Neural crest cell (in vitro differentiated cells): ENCODE results near the gene ABCC2. TPM values are rescaled to one million over a fixed set of nuclear protein-coding genes. Genes with fewer than 3 reads are reported as not detected.
"Not testable (repeated sequence)": the region's sequence is repeated elsewhere in the genome, so short reads cannot be mapped to it uniquely, and the experiment has no call there.

ENCODE experiments used
- DNase-seq: peaks from one replicate; pipeline ENCODE4 v3.0.0; 2021; ENCODE audit warnings: low read depth, mixed read lengths, low spot score
- H3K27ac Mint-ChIP-seq: one replicate; pipeline ENCODE4 v1.8.0; 2021; ENCODE audit warnings: mild to moderate bottlenecking, mixed read lengths; ENCODE audit not compliant: unreplicated experiment
- H3K27me3 Mint-ChIP-seq: 2 replicates; pipeline ENCODE4 v1.8.0; 2021; ENCODE audit warnings: low read depth, mild to moderate bottlenecking, mixed read lengths
- H3K36me3 Mint-ChIP-seq: 2 replicates; pipeline ENCODE4 v1.8.0; 2021; ENCODE audit warnings: low read depth, mild to moderate bottlenecking, mixed read lengths
- H3K4me1 Mint-ChIP-seq: 2 replicates; pipeline ENCODE4 v1.8.0; 2021; ENCODE audit warnings: mixed read lengths
- H3K4me3 Mint-ChIP-seq: one replicate; pipeline ENCODE4 v1.8.0; 2021; ENCODE audit warnings: mild to moderate bottlenecking, mixed read lengths
- H3K9me3 Mint-ChIP-seq: 2 replicates; pipeline ENCODE4 v1.8.0; 2021; ENCODE audit warnings: mixed read lengths
- long read RNA-seq: library from polyadenylated mRNA; unstranded; transcript quantifications from one replicate; pipeline ENCODE4 v2.0.0, GENCODE V29; 2020
- total RNA-seq: library from RNA; stranded (reverse); gene quantifications from 2 replicates; pipeline ENCODE4 v1.2.1, GENCODE V29; 2021
- TF ChIP-seq, protein P1 (sequence below): fragments of 200-600 bp; sonication (generic); conservative IDR thresholded peaks from 2 replicates; pipeline ENCODE4 v1.5.0; 2021; ENCODE audit warnings: antibody characterized with exemption, mild to moderate bottlenecking

The ABCC2 gene
- 5.9 and 6.2 TPM in 2 replicates for total RNA-seq
- long read RNA-seq, partial matches to known transcripts = 3 of 5 reads
- long read RNA-seq, other reads (novel, unspliced or antisense) = 1 of 5 reads

DNA sequence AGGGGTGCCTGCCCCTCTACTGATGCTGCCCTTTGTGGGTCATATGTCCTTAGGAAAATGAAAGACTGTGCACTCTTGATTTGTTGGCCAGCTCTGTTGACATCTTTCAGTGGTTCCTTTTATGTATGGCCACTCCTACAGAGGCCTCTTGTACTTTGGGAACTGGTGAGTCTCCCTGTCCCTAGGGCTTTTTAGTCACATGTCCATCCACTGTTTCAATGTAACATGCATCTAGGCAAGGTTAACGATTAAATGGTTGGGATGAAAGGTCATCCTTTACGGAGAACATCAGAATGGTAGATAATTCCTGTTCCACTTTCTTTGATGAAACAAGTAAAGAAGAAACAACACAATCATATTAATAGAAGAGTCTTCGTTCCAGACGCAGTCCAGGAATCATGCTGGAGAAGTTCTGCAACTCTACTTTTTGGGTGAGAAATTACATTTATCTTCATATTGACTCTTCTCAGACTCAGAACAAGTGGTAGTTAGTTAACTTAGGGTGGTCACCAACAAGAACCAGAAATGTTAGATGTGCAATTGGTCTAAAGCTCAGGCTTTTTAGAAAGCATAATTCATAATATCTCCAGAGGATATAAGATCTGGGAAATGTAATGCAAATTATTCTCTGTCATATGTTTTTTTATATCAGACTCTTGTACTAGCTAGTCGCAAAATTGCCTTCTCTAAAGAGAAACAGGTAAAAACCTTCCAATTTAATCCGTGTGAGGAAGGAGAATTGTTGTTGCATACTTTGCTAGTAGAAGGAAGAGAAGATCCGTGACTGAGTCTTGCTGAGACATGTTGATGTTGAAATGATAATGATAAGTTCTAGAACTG is at the start of gene ABCC2:
TSS of gene ABCC2 (plus strand) at position 194 of the 840 bp plus-strand sequence. CDS start at position 399, 205 bp downstream.
- Mint-ChIP-seq H3K9me3 (peaks cover 3% of the 10 kb centered on the region), H3K36me3 (no peaks in the 10 kb centered on the region), H3K27ac (no peak within 1 kb of the TSS), H3K27me3 (no peaks in the 10 kb centered on the region), H3K4me3 (peak within 1 kb of the TSS; percentile 17), H3K4me1 (peaks cover 47% of the 10 kb centered on the region)
- no peak for DNase-seq
- TF ChIP-seq, protein P1, sequence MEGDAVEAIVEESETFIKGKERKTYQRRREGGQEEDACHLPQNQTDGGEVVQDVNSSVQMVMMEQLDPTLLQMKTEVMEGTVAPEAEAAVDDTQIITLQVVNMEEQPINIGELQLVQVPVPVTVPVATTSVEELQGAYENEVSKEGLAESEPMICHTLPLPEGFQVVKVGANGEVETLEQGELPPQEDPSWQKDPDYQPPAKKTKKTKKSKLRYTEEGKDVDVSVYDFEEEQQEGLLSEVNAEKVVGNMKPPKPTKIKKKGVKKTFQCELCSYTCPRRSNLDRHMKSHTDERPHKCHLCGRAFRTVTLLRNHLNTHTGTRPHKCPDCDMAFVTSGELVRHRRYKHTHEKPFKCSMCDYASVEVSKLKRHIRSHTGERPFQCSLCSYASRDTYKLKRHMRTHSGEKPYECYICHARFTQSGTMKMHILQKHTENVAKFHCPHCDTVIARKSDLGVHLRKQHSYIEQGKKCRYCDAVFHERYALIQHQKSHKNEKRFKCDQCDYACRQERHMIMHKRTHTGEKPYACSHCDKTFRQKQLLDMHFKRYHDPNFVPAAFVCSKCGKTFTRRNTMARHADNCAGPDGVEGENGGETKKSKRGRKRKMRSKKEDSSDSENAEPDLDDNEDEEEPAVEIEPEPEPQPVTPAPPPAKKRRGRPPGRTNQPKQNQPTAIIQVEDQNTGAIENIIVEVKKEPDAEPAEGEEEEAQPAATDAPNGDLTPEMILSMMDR = no peak

- Mint-ChIP-seq H3K36me3 (peaks cover 14% of the 10 kb centered on the region), H3K9me3 (no peaks in the 10 kb centered on the region), H3K4me3 (peak overlapping the region; percentile 87), H3K4me1 (peaks cover 21% of the 10 kb centered on the region), H3K27me3 (no peaks in the 10 kb centered on the region), H3K27ac (no peak overlapping the region)
- no peak for DNase-seq
- TF ChIP-seq, protein P1 = no peak
These were observed 49.1 kb upstream of the ABCC2 start for GRCh38 chr10:99733366-99733765.

GRCh38 chr10:99734111-99734510 is 48.3 kb upstream of the ABCC2 start:
- not testable (repeated sequence) for DNase-seq, H3K27me3 Mint-ChIP-seq, H3K27ac Mint-ChIP-seq, H3K9me3 Mint-ChIP-seq
- Mint-ChIP-seq H3K36me3 (peaks cover 15% of the 10 kb centered on the region), H3K4me3 (peak overlapping the region; percentile 87), H3K4me1 (peaks cover 21% of the 10 kb centered on the region)

DNA sequence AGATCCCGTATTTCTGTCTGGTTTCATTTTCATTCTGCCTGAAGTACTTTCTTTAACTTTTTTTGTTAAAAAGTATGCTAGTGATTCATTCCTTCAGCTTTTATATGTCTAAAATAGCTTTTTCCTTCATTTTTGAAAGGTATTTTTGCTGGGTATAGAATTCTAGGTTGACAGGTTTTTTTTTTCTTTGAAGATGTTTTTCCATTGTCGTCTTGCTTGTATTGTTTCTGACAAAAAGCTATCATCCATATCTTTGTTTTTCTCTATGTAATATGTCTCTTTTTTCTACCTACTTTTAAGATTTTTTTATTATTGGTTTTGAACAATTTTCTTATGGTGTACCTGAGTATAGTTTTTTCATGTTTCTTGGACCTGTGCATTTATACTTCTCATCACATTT is 42.2 kb upstream of the ABCC2 start:
- H3K4me3 Mint-ChIP-seq = no peak overlapping the region
- H3K27ac Mint-ChIP-seq = no peak overlapping the region
- no peaks in the 10 kb centered on the region for H3K27me3 Mint-ChIP-seq
- TF ChIP-seq, protein P1 = no peak
- H3K9me3 Mint-ChIP-seq = peaks cover 5% of the 10 kb centered on the region
- peaks cover 50% of the 10 kb centered on the region for H3K36me3 Mint-ChIP-seq
- H3K4me1 Mint-ChIP-seq = no peaks in the 10 kb centered on the region
- DNase-seq = no peak

GRCh38 chr10:99740933-99741559 is 41.4 kb upstream of the ABCC2 start:
- Mint-ChIP-seq H3K27me3 (no peaks in the 10 kb centered on the region), H3K4me1 (no peaks in the 10 kb centered on the region), H3K27ac (no peak overlapping the region), H3K9me3 (peaks cover 5% of the 10 kb centered on the region), H3K4me3 (no peak overlapping the region), H3K36me3 (peaks cover 50% of the 10 kb centered on the region)
- no peak for DNase-seq
- TF ChIP-seq, protein P1 = no peak

GRCh38 chr10:99742254-99742653 is 40.2 kb upstream of the ABCC2 start:
- H3K9me3 Mint-ChIP-seq = peaks cover 5% of the 10 kb centered on the region
- DNase-seq = no peak
- H3K36me3 Mint-ChIP-seq = peaks cover 46% of the 10 kb centered on the region
- H3K27ac Mint-ChIP-seq = no peak overlapping the region
- TF ChIP-seq, protein P1 = no peak
- no peaks in the 10 kb centered on the region for H3K4me1 Mint-ChIP-seq
- H3K27me3 Mint-ChIP-seq = no peaks in the 10 kb centered on the region
- H3K4me3 Mint-ChIP-seq = no peak overlapping the region
